LNCAP (cell line): ENCODE data around the gene ME2.

Experiments used
- TF ChIP-seq, protein P1 (sequence below): fragments of 450-650 bp; IDR thresholded peaks from 2 replicates; pipeline ENCODE4 v1.5.1; 2017; ENCODE audit warnings: mild to moderate bottlenecking

Gene ME2

DNA sequence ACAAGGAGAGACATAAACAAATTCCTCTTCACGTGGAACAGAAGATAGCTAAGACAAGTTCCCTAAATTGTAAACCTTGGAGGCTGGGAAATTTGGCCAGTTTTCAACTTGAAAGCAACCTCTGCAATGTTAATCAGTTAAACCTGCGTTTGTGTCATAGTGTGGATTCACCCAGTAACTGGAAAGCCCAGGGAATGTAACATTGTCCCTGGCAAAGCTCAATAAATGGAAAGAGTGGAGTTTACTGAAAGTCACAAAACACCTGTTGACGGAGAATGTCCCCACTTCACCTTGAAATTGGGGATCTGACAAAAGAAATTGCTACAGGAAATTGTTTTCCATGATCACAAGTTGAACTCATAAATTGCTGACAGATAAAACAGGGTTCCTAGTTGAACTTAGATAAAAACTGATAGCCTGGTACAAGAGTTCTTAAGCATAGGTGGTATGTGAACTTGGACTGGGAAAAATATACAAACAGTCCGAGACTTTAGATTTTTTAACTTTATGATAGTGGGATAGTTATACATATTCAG is 15.0 kb upstream of the ME2 start:
- TF ChIP-seq, protein P1, sequence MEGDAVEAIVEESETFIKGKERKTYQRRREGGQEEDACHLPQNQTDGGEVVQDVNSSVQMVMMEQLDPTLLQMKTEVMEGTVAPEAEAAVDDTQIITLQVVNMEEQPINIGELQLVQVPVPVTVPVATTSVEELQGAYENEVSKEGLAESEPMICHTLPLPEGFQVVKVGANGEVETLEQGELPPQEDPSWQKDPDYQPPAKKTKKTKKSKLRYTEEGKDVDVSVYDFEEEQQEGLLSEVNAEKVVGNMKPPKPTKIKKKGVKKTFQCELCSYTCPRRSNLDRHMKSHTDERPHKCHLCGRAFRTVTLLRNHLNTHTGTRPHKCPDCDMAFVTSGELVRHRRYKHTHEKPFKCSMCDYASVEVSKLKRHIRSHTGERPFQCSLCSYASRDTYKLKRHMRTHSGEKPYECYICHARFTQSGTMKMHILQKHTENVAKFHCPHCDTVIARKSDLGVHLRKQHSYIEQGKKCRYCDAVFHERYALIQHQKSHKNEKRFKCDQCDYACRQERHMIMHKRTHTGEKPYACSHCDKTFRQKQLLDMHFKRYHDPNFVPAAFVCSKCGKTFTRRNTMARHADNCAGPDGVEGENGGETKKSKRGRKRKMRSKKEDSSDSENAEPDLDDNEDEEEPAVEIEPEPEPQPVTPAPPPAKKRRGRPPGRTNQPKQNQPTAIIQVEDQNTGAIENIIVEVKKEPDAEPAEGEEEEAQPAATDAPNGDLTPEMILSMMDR, result no peak

DNA sequence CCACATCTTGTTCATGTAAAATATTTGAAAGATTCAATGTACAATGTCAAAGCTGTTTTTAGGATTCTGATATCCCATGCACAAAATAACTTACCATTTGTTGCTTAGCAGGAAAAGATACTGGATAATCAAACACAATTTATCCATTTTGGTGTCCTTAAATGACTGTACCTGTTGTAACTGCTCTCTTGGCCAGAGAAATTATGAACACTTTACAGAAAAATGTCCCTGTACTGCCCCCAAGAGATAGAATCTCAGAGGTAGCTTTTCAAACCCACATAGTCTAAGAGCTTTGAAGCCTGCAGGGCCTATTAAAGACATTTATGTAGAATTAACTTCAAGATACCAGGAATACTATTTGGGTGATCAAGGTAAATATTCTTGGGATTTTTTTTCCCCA is 12.2 kb upstream of the ME2 start:
- TF ChIP-seq, protein P1, result peak; percentile 45

DNA sequence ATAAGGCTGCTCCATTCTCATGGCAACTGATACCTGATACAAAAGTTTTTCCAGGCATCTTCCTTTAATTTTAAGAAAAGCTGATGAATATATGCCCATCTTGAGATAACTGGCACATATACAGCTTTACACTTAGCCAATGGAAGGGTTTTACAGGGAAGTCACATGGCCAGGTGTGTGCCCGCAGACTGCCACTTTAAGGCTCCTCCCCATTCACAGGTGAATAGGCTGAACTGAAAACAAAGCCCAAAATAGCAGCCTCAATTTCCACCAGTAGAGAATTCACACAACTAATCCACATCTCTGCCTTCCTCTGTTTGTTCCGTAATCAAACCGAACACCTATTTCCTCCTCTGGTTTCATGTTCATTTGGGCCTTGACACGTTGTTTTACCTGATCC is 9.8 kb upstream of the ME2 start:
- TF ChIP-seq, protein P1, result no peak

DNA sequence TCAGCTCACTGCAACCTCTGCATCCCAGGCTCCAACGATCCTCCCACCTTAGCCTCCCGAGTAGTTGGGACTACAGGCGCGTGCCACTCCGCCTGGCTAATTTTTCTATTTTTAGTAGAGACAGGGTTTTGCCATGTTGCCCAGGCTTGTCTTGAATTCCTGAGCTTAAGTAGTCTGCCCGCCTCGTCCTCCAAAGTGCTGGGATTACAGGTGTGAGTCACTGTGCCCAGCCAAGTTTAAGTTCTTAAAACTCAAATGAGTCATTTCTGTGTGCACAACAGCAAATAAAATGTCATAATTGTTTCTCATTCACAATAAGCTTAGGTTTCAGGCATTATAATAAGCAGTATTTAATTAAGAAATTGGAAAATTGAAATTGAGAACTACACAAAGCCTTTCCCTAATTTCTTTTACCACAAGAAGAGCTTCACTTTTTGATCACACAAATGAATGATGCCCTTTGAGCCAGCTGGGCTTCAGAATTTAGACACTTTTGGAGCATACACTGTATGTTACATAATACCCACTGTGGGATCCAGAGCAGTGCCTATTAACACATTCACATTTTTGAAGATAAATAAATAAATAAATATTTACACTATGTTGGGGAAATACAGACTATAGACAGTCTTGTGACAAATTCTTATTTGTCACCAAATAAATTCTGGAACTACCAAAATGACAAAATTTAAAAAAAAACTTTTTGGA is 8.6 kb upstream of the ME2 start:
- TF ChIP-seq, protein P1, result no peak

DNA sequence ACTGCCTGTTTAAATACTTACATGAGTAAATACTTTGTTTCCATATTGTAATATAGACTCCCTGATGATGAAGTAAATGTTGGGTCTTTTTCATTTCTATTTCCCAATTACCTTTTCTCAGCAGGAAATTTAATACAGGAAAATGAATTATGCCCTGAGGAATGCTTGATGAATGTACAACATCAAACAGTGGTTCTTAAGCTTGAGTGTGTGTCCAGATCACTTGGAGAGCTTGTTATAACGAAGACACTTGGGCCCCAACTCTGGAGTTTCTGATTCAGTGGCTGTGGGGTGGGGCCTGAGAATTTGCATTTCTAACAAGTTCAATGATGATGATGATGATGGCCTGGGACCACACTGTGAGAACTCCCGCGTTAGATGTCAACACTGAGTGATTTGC is 7.1 kb upstream of the ME2 start:
- TF ChIP-seq, protein P1, result no peak

DNA sequence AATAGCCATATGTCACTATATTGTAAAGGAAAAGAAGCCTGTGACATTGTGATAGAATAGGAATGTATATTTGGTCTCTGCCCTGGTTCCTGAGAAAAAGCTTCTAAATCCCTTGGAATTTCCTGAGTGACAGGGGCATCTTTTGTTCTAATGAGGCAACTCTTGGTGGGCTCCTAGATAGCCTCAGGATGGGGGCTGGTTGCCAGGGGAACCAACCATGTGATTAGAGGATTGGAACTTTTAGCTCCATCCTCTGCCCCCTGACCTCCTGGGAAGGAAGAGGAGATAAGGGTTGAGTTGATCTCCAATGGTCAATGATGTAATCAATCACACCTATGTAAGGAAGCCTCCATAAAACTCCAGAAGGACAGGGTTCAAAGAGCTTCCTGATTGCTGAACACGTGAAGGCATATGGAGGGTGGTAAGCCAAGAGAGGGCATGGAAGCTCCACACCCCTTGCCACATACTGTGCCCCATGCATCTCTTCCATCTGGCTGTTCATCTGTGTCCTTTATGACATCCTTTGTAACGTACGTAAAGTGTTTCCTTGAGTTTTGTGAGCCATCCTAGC is 2.9 kb upstream of the ME2 start:
- TF ChIP-seq, protein P1, result no peak

- TF ChIP-seq, protein P1, result no peak
Observed at GRCh38 chr18:50877545-50878265, 1.2 kb upstream of the ME2 start.
